Measurements from ENCODE around the gene PHLDB3.
A peak's percentile ranks its signal among the peaks of the same experiment; 100 is the strongest.
"Not testable (repeated sequence)": the region's sequence is repeated elsewhere in the genome, so short reads cannot be mapped to it uniquely, and the experiment has no call there.

PHLDB3 gene

GRCh38 chr19:43527860-43528622, 23.5 kb upstream of the PHLDB3 start:
- no peak for DNase-seq (ENCODE audit: low spot score)

GRCh38 chr19:43526884-43527859, 22.6 kb upstream of the PHLDB3 start, which contains the start of gene ETHE1:
ETHE1 (minus strand) TSS chr19:43527201; CDS start chr19:43527177, 24 bp downstream.
- peak; percentile 88 for DNase-seq (ENCODE audit: low spot score)

- no peak for DNase-seq (ENCODE audit: low spot score)
Observed at GRCh38 chr19:43525836-43526771, 21.6 kb upstream of the PHLDB3 start.

- no peak for DNase-seq (ENCODE audit: low spot score)
Observed at GRCh38 chr19:43524922-43525835, 20.6 kb upstream of the PHLDB3 start.

GRCh38 chr19:43523696-43524095, 19.1 kb upstream of the PHLDB3 start:
- DNase-seq (ENCODE audit: low spot score): not testable (repeated sequence)

- no peak for DNase-seq (ENCODE audit: low spot score)
Observed at GRCh38 chr19:43522929-43523328, 18.4 kb upstream of the PHLDB3 start.

GRCh38 chr19:43519436-43520088, 15.0 kb upstream of the PHLDB3 start:
- peak; percentile 85 for DNase-seq (ENCODE audit: low spot score)

- DNase-seq (ENCODE audit: low spot score): no peak
Observed at GRCh38 chr19:43518051-43518450, 13.5 kb upstream of the PHLDB3 start.

GRCh38 chr19:43512399-43512798, 7.9 kb upstream of the PHLDB3 start:
- DNase-seq (ENCODE audit: low spot score): not testable (repeated sequence)

GRCh38 chr19:43511324-43511723, 6.8 kb upstream of the PHLDB3 start:
- no peak for DNase-seq (ENCODE audit: low spot score)

GRCh38 chr19:43510713-43511112, 6.2 kb upstream of the PHLDB3 start:
- no peak for DNase-seq (ENCODE audit: low spot score)

- DNase-seq (ENCODE audit: low spot score): no peak
Observed at GRCh38 chr19:43507880-43508279, 3.3 kb upstream of the PHLDB3 start.

GRCh38 chr19:43506629-43507028, 2.1 kb upstream of the PHLDB3 start:
- no peak for DNase-seq (ENCODE audit: low spot score)

- DNase-seq (ENCODE audit: low spot score): no peak
Observed at GRCh38 chr19:43505941-43506340, 1.4 kb upstream of the PHLDB3 start.

- DNase-seq (ENCODE audit: low spot score): no peak
Observed at GRCh38 chr19:43505186-43505456, 575 bp upstream of the PHLDB3 start.

GRCh38 chr19:43503501-43504425, 783 bp downstream of the PHLDB3 start:
- DNase-seq (ENCODE audit: low spot score): peak; percentile 96

GRCh38 chr19:43502419-43502976, 2.0 kb downstream of the PHLDB3 start:
- no peak for DNase-seq (ENCODE audit: low spot score)

GRCh38 chr19:43501661-43502418, 2.7 kb downstream of the PHLDB3 start:
- no peak for DNase-seq (ENCODE audit: low spot score)

Data from left forelimb (tissue), 1 donor.